Measurements from ENCODE around the gene ELAVL1. TPM values are rescaled to one million over a fixed set of nuclear protein-coding genes. Genes with fewer than 3 reads are reported as not detected.

ELAVL1 gene
- total and polyA plus RNA-seq, 2 of the 13 experiments (the other 11 are each of a cell fraction or from before 2014, with no cell fraction given): 27.9 to 38.4 TPM

GRCh38 chr19:7965921-7966665, 39.3 kb downstream of the ELAVL1 start:
- no peak overlapping the region for H3K4me2 ChIP-seq (ENCODE audit: low read depth, low read length)
- no peak overlapping the region for H3K9ac ChIP-seq (ENCODE audit: insufficient read depth, low read depth, low read length)
- no peaks in the 10 kb centered on the region for H3K9me3 ChIP-seq (ENCODE audit: low read length)
- TF ChIP-seq EEA1 (CRISPR knock-in tag; IDR thresholded peaks at IDR 0.05; ENCODE audit: borderline replicate concordance) (no peak), ZNF567 (CRISPR knock-in tag; IDR thresholded peaks at IDR 0.05; ENCODE audit: borderline replicate concordance) (no peak), HMG20B (CRISPR knock-in tag; conservative IDR thresholded peaks at IDR 0.05) (no peak), ZFP91 (CRISPR knock-in tag; IDR thresholded peaks at IDR 0.05; ENCODE audit: borderline replicate concordance) (no peak), ZC3H13 (CRISPR knock-in tag; IDR thresholded peaks at IDR 0.05) (no peak), ZNF569 (CRISPR knock-in tag; IDR thresholded peaks at IDR 0.05; ENCODE audit: borderline replicate concordance) (no peak), JUN (CRISPR knock-in tag; IDR thresholded peaks at IDR 0.05) (no peak), SP140L (CRISPR knock-in tag; IDR thresholded peaks at IDR 0.05; ENCODE audit: borderline replicate concordance) (no peak), REPIN1 (CRISPR knock-in tag; IDR thresholded peaks at IDR 0.05; ENCODE audit: borderline replicate concordance, low read depth) (no peak), ZNF276 (CRISPR knock-in tag; IDR thresholded peaks at IDR 0.05; ENCODE audit: low read depth) (no peak), ZSCAN21 (CRISPR knock-in tag; IDR thresholded peaks at IDR 0.05; ENCODE audit: borderline replicate concordance) (no peak), ZNF775 (CRISPR knock-in tag; IDR thresholded peaks at IDR 0.05; ENCODE audit: borderline replicate concordance) (no peak), ZSCAN31 (CRISPR knock-in tag; IDR thresholded peaks at IDR 0.05; ENCODE audit: low read depth) (no peak), MLLT10 (CRISPR knock-in tag; IDR thresholded peaks at IDR 0.05) (no peak)
- H2AFZ ChIP-seq (ENCODE audit: low read length): no peak overlapping the region
- peaks cover 24% of the 10 kb centered on the region for H3K4me1 ChIP-seq (ENCODE audit: insufficient read depth, low read length)
- no peak overlapping the region for H3K27ac ChIP-seq (ENCODE audit: extremely low read length, insufficient read depth, low read length)
- no peak for DNase-seq (ENCODE audit: low spot score)
- H3K79me2 ChIP-seq (ENCODE audit: insufficient read depth, low read length): no peaks in the 10 kb centered on the region
- peaks cover 3% of the 10 kb centered on the region; the same call in 1 of the 2 replicates for H4K20me1 ChIP-seq (ENCODE audit: insufficient read depth, low read length)
- 98% methylated on average over 11 of the region's 12 CpGs for WGBS (ENCODE audit: low lambda C conversion rate)
- no TSS peak for BruUV-seq (replicated peaks)
- H3K27me3 ChIP-seq (ENCODE audit: control insufficient read depth in 1 of 2, insufficient read depth in 2 of 2, low read length in 2 of 2): no peaks in the 10 kb centered on the region
- intact Hi-C loops (cut with micrococcal nuclease; ENCODE audit: unreplicated experiment): no loop called here
- peaks cover 24 to 72% of the 10 kb centered on the region in 2 experiments; a peak in 4 of 5 replicates for H3K36me3 ChIP-seq (replicated peaks in 1 of 2; ENCODE audit: control insufficient read depth in 1 of 2, insufficient read depth in 2 of 2, low read length in 2 of 2)
- no peak overlapping the region for H3K4me3 ChIP-seq (replicated peaks in 1 of 3; ENCODE audit: insufficient read depth in 1 of 3, low read depth in 2 of 3, low read length in 3 of 3)
- no peak for FAIRE-seq
- POLR2A ChIA-PET: no interaction called here
- in situ Hi-C loops (cut with HindIII; ENCODE audit: extremely low pct_ligation_motif_present, low pct_unique_long_range_greater_than_20kb): no loop called here
- ATAC-seq: no peak
- CTCF ChIA-PET (ENCODE audit: low intra/inter-chr PET ratio, low total read pairs): no interaction called here
